T-cell (primary cell): Measurements from ENCODE around the gene NELFE. TPM values are rescaled to one million over a fixed set of nuclear protein-coding genes. Genes with fewer than 3 reads are reported as not detected.
"Not testable (repeated sequence)": the region's sequence is repeated elsewhere in the genome, so short reads cannot be mapped to it uniquely, and the experiment has no call there.

Experiments used
- ATAC-seq, 4 experiments: fragments of 200-7000 bp in 3 of 4; fragments of 150-1000 bp in 1 of 4; cut with Tn5 transposase; replicated peaks in 1 of 4; 1 replicate in 3 of 4; 2 replicates in 1 of 4; pipeline ENCODE4 v1.10.0; 2021; ENCODE audit warnings: moderate library complexity in 3 of 4, mild to moderate bottlenecking in 2 of 4, moderate number of reproducible peaks in 1 of 4
- CTCF ChIA-PET, 2 donors: fragments of 300-600 bp; sonication (Branson Sonifier 250); formaldehyde crosslinking; loops; one replicate each; lab custom pipeline; 2022; ENCODE audit warnings: antibody characterized with exemption in 2 of 2; lab: Charles Lee
- POLR2A ChIA-PET, 2 donors: fragments of 300-600 bp; sonication (Branson Sonifier 250); formaldehyde crosslinking; loops; one replicate each; lab custom pipeline; 2022; ENCODE audit warnings: antibody characterized with exemption in 2 of 2; lab: Charles Lee
- DNase-seq, 35 experiments: peaks; one replicate each; pipeline versions ENCODE4 v3.0.0 to v3.0.0-alpha.2; 2013 to 2023
- H3K27ac ChIP-seq: one replicate; pipeline ENCODE4 v1.5.1; 2013; ENCODE audit warnings: low read length
- H3K27me3 ChIP-seq, 2 experiments: replicated peaks in 1 of 2; 1 replicate in 1 of 2; 2 replicates in 1 of 2; pipeline versions ENCODE4 v1.6.1 to v1.7.0; 2013; ENCODE audit warnings: low read length in 1 of 2, mixed read lengths in 1 of 2; ENCODE audit not compliant: control insufficient read depth in 2 of 2, insufficient read depth in 2 of 2; ENCODE audit errors: extremely low read depth in 1 of 2
- H3K36me3 ChIP-seq, 2 donors: 1 replicate in 1 of 2; 2 replicates in 1 of 2; pipeline versions ENCODE4 v1.6.1 to v1.7.0; 2013; ENCODE audit warnings: low read length in 1 of 2; ENCODE audit not compliant: control insufficient read depth in 2 of 2, insufficient read depth in 1 of 2; ENCODE audit errors: extremely low read depth in 1 of 2
- H3K4me1 ChIP-seq, 2 experiments: 1 replicate in 1 of 2; 2 replicates in 1 of 2; pipeline versions ENCODE4 v1.6.1 to v1.7.0; 2013; ENCODE audit warnings: low read length in 2 of 2, mixed read lengths in 1 of 2; ENCODE audit not compliant: insufficient read depth in 2 of 2, control insufficient read depth in 1 of 2; ENCODE audit errors: extremely low read depth in 1 of 2
- H3K4me3 ChIP-seq, 2 donors: 1 replicate in 1 of 2; 2 replicates in 1 of 2; pipeline versions ENCODE4 v1.5.1 to v1.7.0; 2013; ENCODE audit warnings: mild to moderate bottlenecking in 2 of 2, low read length in 1 of 2, moderate library complexity in 1 of 2; ENCODE audit not compliant: control insufficient read depth in 1 of 2; ENCODE audit errors: extremely low read depth in 1 of 2
- H3K9me3 ChIP-seq: 2 replicates; pipeline ENCODE4 v1.7.0; 2013
- H3K27ac Mint-ChIP-seq, 2 donors: one replicate each; pipeline ENCODE4 v1.8.0; 2020 to 2021; ENCODE audit warnings: mild to moderate bottlenecking in 2 of 2, mixed read lengths in 2 of 2
- H3K27me3 Mint-ChIP-seq, 2 donors: one replicate each; pipeline ENCODE4 v1.8.0; 2021 to 2022; ENCODE audit warnings: mixed read lengths in 2 of 2
- H3K36me3 Mint-ChIP-seq: one replicate; pipeline ENCODE4 v1.8.0; 2021; ENCODE audit warnings: mixed read lengths
- H3K4me1 Mint-ChIP-seq, 3 donors: one replicate each; pipeline ENCODE4 v1.8.0; 2020 to 2022; ENCODE audit warnings: mixed read lengths in 3 of 3, mild to moderate bottlenecking in 1 of 3
- H3K4me3 Mint-ChIP-seq, 3 donors: one replicate each; pipeline ENCODE4 v1.8.0; 2020 to 2022; ENCODE audit warnings: mild to moderate bottlenecking in 3 of 3, mixed read lengths in 3 of 3, moderate library complexity in 3 of 3
- H3K9me3 Mint-ChIP-seq, 3 donors: one replicate each; pipeline ENCODE4 v1.8.0; 2020 to 2022; ENCODE audit warnings: mixed read lengths in 3 of 3
- WGBS: methylation state at CpG from one replicate; pipeline ENCODE4 v1.1.5; 2013; ENCODE audit warnings: missing lambda C conversion rate; ENCODE audit not compliant: insufficient coverage; 5-methylcytosine and 5-hydroxymethylcytosine counted together
- total RNA-seq, 35 experiments: library from RNA in 6 of 35; stranded (reverse) in 6 of 35; fragments of 120-200 nt in 1 of 35; gene quantifications; one replicate each; pipeline versions ENCODE4 v1.2.1 to v1.2.4 and lab custom pipeline; 2013 to 2026

The NELFE gene
- total RNA-seq, 5 donors from 2014 or later (not counting 1 experiment from before 2014, with no cell fraction given): 47.5 to 51.0 (median 49.4) TPM

- WGBS: 97% methylated on average over 4 of the region's 12 CpGs
- H3K27ac ChIP-seq: peak overlapping the region; percentile 41
- H3K4me3 ChIP-seq: no peak overlapping the region
- no peaks in the 10 kb centered on the region for H3K9me3 Mint-ChIP-seq
- peaks cover 18 to 24% of the 10 kb centered on the region in 2 experiments for H3K4me1 ChIP-seq
- H3K27me3 ChIP-seq: no peaks in the 10 kb centered on the region
- H3K36me3 Mint-ChIP-seq: peaks cover 8% of the 10 kb centered on the region
- H3K9me3 ChIP-seq: no peaks in the 10 kb centered on the region
- no peak for ATAC-seq
- ChIA-PET POLR2A (no interaction called here), CTCF (no interaction called here)
- no peak overlapping the region for H3K27ac Mint-ChIP-seq
- no peak overlapping the region for H3K4me3 Mint-ChIP-seq
- no peaks in the 10 kb centered on the region for H3K27me3 Mint-ChIP-seq
- no peak for DNase-seq
- H3K36me3 ChIP-seq: peaks cover 0 to 8% of the 10 kb centered on the region in 2 donors
- peaks cover 23 to 31% (median 26%) of the 10 kb centered on the region in 3 donors for H3K4me1 Mint-ChIP-seq
Observed at GRCh38 chr6:31977816-31978431, 19.2 kb upstream of the NELFE start.

GRCh38 chr6:31976065-31976464, 17.3 kb upstream of the NELFE start:
- POLR2A ChIA-PET, H3K27ac ChIP-seq, DNase-seq, H3K9me3 Mint-ChIP-seq, H3K4me3 ChIP-seq, CTCF ChIA-PET, H3K9me3 ChIP-seq, H3K27ac Mint-ChIP-seq, H3K27me3 ChIP-seq, H3K4me3 Mint-ChIP-seq, H3K36me3 Mint-ChIP-seq, ATAC-seq, H3K27me3 Mint-ChIP-seq, H3K36me3 ChIP-seq: not testable (repeated sequence)
- H3K4me1 ChIP-seq: peaks cover 25 to 36% of the 10 kb centered on the region in 2 experiments
- WGBS: no CpG with 5 or more reads among the region's 30 CpGs
- peaks cover 35 to 48% (median 43%) of the 10 kb centered on the region in 3 donors for H3K4me1 Mint-ChIP-seq

- Mint-ChIP-seq H3K9me3 (no peaks in the 10 kb centered on the region), H3K27me3 (no peaks in the 10 kb centered on the region), H3K27ac (peak overlapping the region; percentile 100), H3K4me1 (peaks cover 39 to 49% (median 46%) of the 10 kb centered on the region in 3 donors), H3K4me3 (peak overlapping the region; percentile 92 to 98 (median 97)), H3K36me3 (peaks cover 9% of the 10 kb centered on the region)
- Histone ChIP-seq H3K27me3 (no peaks in the 10 kb centered on the region), H3K36me3 (peaks cover 14 to 20% of the 10 kb centered on the region in 2 donors), H3K27ac (peak overlapping the region; percentile 99), H3K4me3 (peak overlapping the region; percentile 83 to 95), H3K9me3 (no peaks in the 10 kb centered on the region), H3K4me1 (peaks cover 12 to 28% of the 10 kb centered on the region in 2 experiments)
- DNase-seq: peak in 1 of 35 experiments; percentile 22
- WGBS: 10% methylated on average over 18 of the region's 19 CpGs
- ATAC-seq: no peak
- POLR2A ChIA-PET: interaction anchor here (0.5 to 2.5 kb wide), 3 partner anchors 13 to 1179 kb away, joined by 3 to 6 read pairs (median 4); partner anchors contain the start of gene SKIC2 (in 1 of the 2)
- CTCF ChIA-PET: interaction anchor here in 1 of 2 donors (0.5 to 1.1 kb wide), 3 partner anchors 14 to 247 kb away, joined by 3 to 5 read pairs (median 3); partner anchors contain the start of genes NELFE and SKIC2
Observed at GRCh38 chr6:31972709-31973350, 14.1 kb upstream of the NELFE start.

- ChIA-PET POLR2A (interaction anchor here (0.5 to 2.5 kb wide), 9 partner anchors 12 to 1482 kb away, joined by 3 to 23 read pairs (median 5); partner anchors contain the start of genes SKIC2 (in 2 of the 2), ATF6B (in 1 of the 2) and NELFE (in 1 of the 2)), CTCF (interaction anchor here in 1 of 2 donors (0.6 to 1.3 kb wide), 6 partner anchors 13 to 1080 kb away, joined by 3 to 5 read pairs (median 4); partner anchors contain the start of genes NELFE and SKIC2)
- Mint-ChIP-seq H3K36me3 (peaks cover 15% of the 10 kb centered on the region), H3K9me3 (no peaks in the 10 kb centered on the region), H3K27ac (peak within 1 kb of the TSS; percentile 100), H3K27me3 (no peaks in the 10 kb centered on the region), H3K4me1 (peaks cover 39 to 49% (median 46%) of the 10 kb centered on the region in 3 donors), H3K4me3 (peak within 1 kb of the TSS; percentile 92 to 98 (median 97))
- DNase-seq: peak; percentile 91 to 100 (median 99)
- H3K27me3 ChIP-seq: no peaks in the 10 kb centered on the region
- peaks cover 20 to 27% of the 10 kb centered on the region in 2 donors for H3K36me3 ChIP-seq
- H3K4me1 ChIP-seq: peaks cover 12 to 26% of the 10 kb centered on the region in 2 experiments
- peak within 1 kb of the TSS; percentile 99 for H3K27ac ChIP-seq
- peak; percentile 90 to 94 (median 91) for ATAC-seq
- no peaks in the 10 kb centered on the region for H3K9me3 ChIP-seq
- under 1% methylated on average over 59 of the region's 62 CpGs for WGBS
- peak within 1 kb of the TSS; percentile 83 to 95 for H3K4me3 ChIP-seq
Observed at GRCh38 chr6:31971993-31972708, 13.4 kb upstream of the NELFE start, which contains the start of gene DXO. Gene DXO, minus strand, starts transcription at chr6:31972138. Its CDS starts 463 bp downstream, at chr6:31971675.

GRCh38 chr6:31971279-31971992, 12.7 kb upstream of the NELFE start:
- ChIA-PET CTCF (interaction anchor here in 1 of 2 donors (0.6 to 1.3 kb wide), 5 partner anchors 12 to 1081 kb away, joined by 3 to 5 read pairs (median 4); partner anchors contain the start of genes NELFE and SKIC2), POLR2A (interaction anchor here (0.5 to 2.5 kb wide), 8 partner anchors 12 to 1482 kb away, joined by 3 to 23 read pairs (median 6); partner anchors contain the start of genes SKIC2 (in 2 of the 2), ATF6B (in 1 of the 2) and NELFE (in 1 of the 2))
- WGBS: 23% methylated on average over 21 of the region's 29 CpGs
- Histone ChIP-seq H3K4me1 (peaks cover 12 to 26% of the 10 kb centered on the region in 2 experiments), H3K27me3 (no peaks in the 10 kb centered on the region), H3K9me3 (no peaks in the 10 kb centered on the region), H3K36me3 (peaks cover 27 to 34% of the 10 kb centered on the region in 2 donors), H3K27ac (peak overlapping the region; percentile 99), H3K4me3 (peak overlapping the region; percentile 83 to 95)
- peak overlapping the region; percentile 100 for H3K27ac Mint-ChIP-seq
- no peaks in the 10 kb centered on the region for H3K27me3 Mint-ChIP-seq
- peaks cover 36 to 55% (median 46%) of the 10 kb centered on the region in 3 donors for H3K4me1 Mint-ChIP-seq
- peak overlapping the region; percentile 92 to 98 (median 97) for H3K4me3 Mint-ChIP-seq
- peaks cover 22% of the 10 kb centered on the region for H3K36me3 Mint-ChIP-seq
- ATAC-seq: no peak
- DNase-seq: peak in 2 of 35 experiments; percentile 2 to 9
- no peaks in the 10 kb centered on the region for H3K9me3 Mint-ChIP-seq
